GM19351 (cell line): ENCODE results near the gene MTFR1L.

Experiments used
- ATAC-seq: cut with Tn5 transposase; IDR thresholded peaks from one replicate; pipeline ENCODE4 v1.9.1; 2021; ENCODE audit warnings: mild to moderate bottlenecking, moderate library complexity; ENCODE audit not compliant: unreplicated experiment

MTFR1L gene

GRCh38 chr1:25875856-25876692 lies 56.3 kb downstream of the MTFR1L start:
- no peak for ATAC-seq

- ATAC-seq = no peak
Observed at GRCh38 chr1:25876693-25877077, 56.9 kb downstream of the MTFR1L start.

GRCh38 chr1:25877155-25877554 lies 57.4 kb downstream of the MTFR1L start:
- ATAC-seq = no peak

GRCh38 chr1:25878690-25879089 lies 58.9 kb downstream of the MTFR1L start:
- ATAC-seq = no peak

GRCh38 chr1:25879675-25880074 lies 59.9 kb downstream of the MTFR1L start:
- no peak for ATAC-seq

- ATAC-seq = no peak
Observed at GRCh38 chr1:25880518-25880917, 60.8 kb downstream of the MTFR1L start.

GRCh38 chr1:25881266-25881665 lies 61.5 kb downstream of the MTFR1L start:
- no peak for ATAC-seq
